ENCODE measurements around the gene SASH3.
"Not testable (repeated sequence)": the region's sequence is repeated elsewhere in the genome, so short reads cannot be mapped to it uniquely, and the experiment has no call there.

SASH3 gene

DNA sequence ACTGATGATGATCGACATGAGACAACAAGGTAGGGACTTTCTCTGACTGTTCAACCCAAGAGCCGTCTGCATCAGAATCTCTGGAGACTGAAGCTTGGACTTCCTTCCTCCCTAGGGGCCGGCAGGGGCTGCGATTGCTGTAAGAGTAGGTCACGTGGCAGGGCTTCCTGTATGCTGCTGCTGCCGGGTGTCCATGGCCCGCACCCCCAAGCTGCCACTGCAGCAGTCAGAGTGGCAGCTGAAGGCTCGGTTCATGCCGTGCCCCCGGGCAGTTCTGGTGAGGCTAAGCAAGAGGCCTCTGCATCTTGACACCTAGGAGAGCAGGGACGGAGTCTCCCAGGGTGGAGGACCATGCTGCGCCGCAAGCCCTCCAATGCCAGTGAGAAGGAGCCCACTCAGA lies at the start of gene SASH3:
Gene SASH3 (plus strand): TSS at position 203 of the 400 bp plus-strand sequence. CDS start 149 bp downstream, at position 352.
- DNase-seq (ENCODE audit: low read depth, low spot score), result no peak

GRCh38 chrX:129731228-129731627 lies 48.5 kb upstream of the SASH3 start:
- no peak for DNase-seq (ENCODE audit: low read depth, low spot score)

DNA sequence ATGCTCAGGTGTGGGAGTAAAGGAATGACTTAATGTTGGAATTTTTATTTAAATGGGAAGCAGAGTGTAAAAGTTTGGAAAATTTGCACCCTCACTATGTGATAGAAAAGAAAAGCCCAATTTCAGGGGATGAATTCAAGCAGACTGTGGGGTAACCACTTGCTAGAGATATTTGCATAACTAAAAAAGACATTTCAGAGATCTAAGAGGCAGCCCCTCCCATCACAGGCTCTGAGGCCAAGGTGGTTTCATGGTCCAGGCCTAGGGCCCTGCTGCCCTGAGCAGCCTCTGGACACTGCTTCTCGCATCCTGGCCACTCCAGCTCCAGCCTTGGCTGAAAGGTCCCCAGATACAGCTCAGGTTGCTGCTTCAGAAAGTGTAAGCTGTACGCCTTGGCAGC lies 46.9 kb upstream of the SASH3 start:
- no peak for DNase-seq (ENCODE audit: low read depth, low spot score)

GRCh38 chrX:129733335-129733734 lies 46.4 kb upstream of the SASH3 start:
- DNase-seq (ENCODE audit: low read depth, low spot score), result no peak

GRCh38 chrX:129736491-129736890 lies 43.3 kb upstream of the SASH3 start:
- DNase-seq (ENCODE audit: low read depth, low spot score), result no peak

DNA sequence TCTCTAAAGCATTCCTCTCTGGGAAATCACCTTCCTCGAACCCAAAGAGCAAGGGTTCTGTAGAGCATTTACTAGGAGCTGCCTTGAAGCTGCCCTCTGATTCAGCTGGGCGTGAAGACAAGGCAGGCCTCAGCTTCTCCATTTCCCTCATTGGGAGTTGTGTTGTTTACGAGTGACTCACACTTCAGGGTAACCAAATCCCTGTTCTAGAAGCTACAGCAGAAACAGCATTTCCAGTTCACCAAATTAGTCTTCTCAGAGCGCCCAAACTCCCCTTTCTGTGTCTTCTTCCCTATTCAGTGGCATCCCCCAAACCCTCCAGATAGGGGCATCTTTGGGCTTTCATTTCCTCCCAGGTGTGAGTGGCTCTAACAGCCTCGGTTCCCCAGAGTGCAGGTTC lies 41.8 kb upstream of the SASH3 start:
- no peak for DNase-seq (ENCODE audit: low read depth, low spot score)

DNA sequence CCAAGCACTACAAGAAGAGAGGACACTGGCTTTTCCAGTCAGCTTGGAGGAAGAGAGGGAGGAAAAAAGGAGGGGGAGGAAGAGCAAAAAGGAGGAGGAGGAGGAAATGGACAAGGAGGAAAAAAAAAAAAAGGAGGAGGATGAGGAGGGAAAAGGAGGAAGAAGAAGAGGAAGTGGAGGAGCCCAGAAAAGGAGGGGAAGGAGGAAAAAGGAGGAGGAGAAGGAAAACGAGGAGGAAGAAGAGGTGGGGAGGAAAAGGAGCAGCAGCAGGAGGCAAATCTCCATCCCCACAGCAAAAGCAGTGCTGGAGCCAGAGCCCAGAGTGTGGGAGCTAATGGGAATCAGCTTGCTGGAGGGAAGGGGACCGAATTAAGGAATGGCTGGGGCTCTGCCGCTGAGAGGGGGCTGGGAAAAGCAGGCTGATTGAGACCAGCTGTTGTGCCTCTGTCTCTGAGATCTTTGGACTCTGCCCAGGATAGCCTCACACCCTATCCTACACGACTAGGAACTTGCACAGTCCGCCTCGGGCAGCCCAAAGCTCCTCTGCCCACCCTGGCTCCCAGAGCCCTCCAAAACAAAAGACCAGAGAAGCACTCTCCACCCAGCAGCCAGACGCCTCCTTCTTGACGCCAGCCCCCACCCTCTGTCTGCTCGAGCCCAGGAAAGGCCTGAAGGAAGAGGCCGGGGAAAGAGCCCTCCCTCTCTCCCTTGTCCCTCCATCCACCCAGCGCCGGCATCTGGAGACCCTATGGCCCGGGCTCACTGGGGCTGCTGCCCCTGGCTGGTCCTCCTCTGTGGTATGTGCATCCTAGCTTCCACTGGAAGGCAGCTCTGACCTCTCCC lies 41.1 kb upstream of the SASH3 start, which contains the start of gene XPNPEP2:
Gene XPNPEP2 (plus strand): TSS at position 514 of the 843 bp plus-strand sequence. CDS start 235 bp downstream, at position 749.
- no peak for DNase-seq (ENCODE audit: low read depth, low spot score)

- DNase-seq (ENCODE audit: low read depth, low spot score), result no peak
Measured at GRCh38 chrX:129739578-129739977, 40.2 kb upstream of the SASH3 start.

DNA sequence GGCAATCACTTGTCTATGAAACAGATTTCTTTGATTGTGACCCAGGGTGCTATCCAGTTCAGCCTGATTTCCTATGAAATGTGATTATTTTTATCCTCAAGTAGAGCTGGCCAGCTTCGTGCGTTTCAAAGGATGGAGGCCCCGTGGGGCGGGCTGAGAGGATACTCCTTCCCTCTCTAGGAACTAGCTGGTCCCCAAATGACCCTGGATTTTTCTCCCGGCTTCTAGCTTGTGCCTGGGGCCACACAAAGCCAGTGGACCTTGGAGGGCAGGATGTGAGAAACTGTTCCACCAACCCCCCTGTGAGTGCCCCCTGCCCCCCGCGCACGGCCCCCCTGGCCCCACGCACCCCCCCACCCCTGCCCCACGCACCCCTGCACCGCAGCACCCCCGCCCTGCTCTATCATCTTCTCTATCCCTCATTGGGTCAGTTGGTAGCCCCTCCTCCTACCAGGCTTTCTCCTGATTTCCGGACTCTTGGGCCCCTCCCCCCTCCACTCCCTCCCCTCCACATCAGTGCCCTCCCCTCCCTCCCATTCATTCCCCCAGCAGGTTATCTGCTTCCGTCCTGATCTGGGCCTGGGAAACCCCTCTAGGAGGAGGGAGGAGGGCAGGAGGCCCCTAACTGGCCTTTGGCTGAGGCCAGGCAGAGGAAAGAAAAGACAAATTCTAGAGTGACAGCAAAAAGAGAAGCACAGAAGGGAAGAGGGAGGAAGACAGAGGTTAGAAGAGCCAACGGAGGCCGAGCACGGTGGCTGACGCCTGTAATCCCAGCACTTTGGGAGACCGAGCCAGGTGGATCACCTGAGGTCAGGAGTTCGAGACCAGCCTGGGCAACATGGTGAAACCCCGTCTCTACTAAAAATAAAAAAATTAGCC lies 37.6 kb upstream of the SASH3 start:
- DNase-seq (ENCODE audit: low read depth, low spot score), result no peak

DNA sequence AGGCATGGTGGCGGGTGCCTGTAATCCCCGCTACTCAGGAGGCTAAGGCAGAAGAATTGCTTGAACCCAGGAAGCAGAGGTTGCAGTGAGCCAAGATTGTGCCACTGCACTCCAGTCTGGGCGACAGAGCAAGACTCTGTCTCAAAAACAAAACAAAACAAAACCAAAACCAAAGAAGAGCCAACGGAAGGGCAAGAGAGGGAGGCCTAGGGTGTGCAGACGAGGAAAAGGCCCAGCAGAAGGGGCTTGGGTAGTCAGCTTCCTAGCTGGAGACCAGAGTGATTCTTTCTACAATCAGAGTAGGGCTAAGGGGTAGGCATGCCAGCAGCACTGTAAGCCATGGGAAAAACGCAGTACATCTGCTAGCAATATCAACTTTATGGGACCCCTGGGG lies 37.0 kb upstream of the SASH3 start:
- DNase-seq (ENCODE audit: low read depth, low spot score), result not testable (repeated sequence)

DNA sequence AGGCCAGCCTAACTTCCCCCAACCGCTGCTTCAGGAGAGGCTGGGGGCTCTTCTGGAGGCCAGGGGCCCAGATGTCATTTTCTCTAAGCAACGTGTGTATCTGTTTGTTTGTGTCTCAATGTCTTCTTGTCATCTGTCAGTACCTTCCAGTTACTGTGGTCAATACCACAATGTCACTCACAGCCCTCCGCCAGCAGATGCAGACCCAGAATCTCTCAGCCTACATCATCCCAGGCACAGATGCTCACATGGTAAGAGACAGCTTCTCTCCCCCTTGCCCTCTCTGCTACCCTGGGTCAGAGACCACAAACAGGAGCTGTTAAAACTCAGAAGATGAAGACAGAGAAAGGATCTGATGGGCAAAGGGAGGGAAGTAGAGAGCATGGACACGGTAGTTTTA lies 35.9 kb upstream of the SASH3 start:
- no peak for DNase-seq (ENCODE audit: low read depth, low spot score)

- DNase-seq (ENCODE audit: low read depth, low spot score), result no peak
Measured at GRCh38 chrX:129744861-129745321, 34.9 kb upstream of the SASH3 start.

GRCh38 chrX:129746557-129747470 lies 32.9 kb upstream of the SASH3 start:
- DNase-seq (ENCODE audit: low read depth, low spot score), result no peak

GRCh38 chrX:129747533-129747932 lies 32.2 kb upstream of the SASH3 start:
- no peak for DNase-seq (ENCODE audit: low read depth, low spot score)

GRCh38 chrX:129748305-129748704 lies 31.4 kb upstream of the SASH3 start:
- DNase-seq (ENCODE audit: low read depth, low spot score), result no peak

DNA sequence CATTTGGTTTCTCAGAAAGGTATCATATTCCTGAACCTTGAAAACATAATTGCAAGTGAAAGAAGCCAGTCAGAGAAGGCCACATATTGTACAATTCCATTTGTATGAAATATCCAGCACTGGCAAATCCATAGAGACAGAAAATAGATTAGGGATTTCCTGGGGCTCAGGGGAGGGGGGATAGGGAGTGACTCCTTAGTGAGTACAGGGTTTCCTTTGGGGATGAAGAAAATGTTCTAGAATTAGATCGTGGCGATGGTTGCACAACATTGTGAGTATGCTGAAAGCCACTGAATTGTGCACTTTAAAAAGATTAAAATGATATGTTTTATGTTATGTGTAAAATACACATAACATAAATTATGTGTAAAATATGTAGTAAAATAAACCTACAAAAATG lies 30.7 kb upstream of the SASH3 start:
- DNase-seq (ENCODE audit: low read depth, low spot score), result no peak

DNA sequence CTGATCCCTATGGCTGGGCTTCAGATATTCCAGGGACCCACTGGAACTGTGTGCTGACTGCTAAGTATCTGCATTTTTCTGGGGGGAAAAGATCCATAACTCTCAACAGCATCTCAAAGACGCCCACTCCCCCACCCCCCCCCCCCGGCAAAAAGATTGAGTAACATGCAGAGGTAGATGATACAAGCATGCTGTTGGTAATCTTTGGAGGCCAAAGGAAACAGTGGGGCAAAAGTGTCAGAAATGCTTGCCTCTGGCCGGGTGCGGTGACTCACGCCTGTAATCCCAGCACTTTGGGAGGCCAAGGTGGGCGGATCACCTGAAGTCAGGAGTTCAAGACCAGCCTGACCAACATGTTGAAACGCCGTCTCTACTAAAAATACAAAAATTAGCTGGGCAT lies 28.8 kb upstream of the SASH3 start:
- no peak for DNase-seq (ENCODE audit: low read depth, low spot score)

- no peak for DNase-seq (ENCODE audit: low read depth, low spot score)
Measured at GRCh38 chrX:129754056-129755024, 25.4 kb upstream of the SASH3 start.

- DNase-seq (ENCODE audit: low read depth, low spot score), result no peak
Measured at GRCh38 chrX:129755779-129756650, 23.7 kb upstream of the SASH3 start.

All from activated naive CD8-positive, alpha-beta T cell treated with anti-CD3 and anti-CD28 coated beads, Interleukin-2, amount 50 U/mL, for 16 hours (primary cell).